GM12891 (cell line): ENCODE measurements around the gene IFNA7. TPM values are rescaled to one million over a fixed set of nuclear protein-coding genes. Genes with fewer than 3 reads are reported as not detected.
A peak's percentile ranks its signal among the peaks of the same experiment; 100 is the strongest.
"Not testable (repeated sequence)": the region's sequence is repeated elsewhere in the genome, so short reads cannot be mapped to it uniquely, and the experiment has no call there.

Experiments
- DNase-seq: peaks from one replicate; pipeline ENCODE4 v3.0.0; 2011; ENCODE audit warnings: low spot score; ENCODE audit not compliant: insufficient read length
- FAIRE-seq: peaks from 2 replicates; lab custom pipeline; 2011; peaks lifted over from hg19 to GRCh38; lab: Jason Lieb, UNC
- PAX5 ChIP-seq: IDR thresholded peaks from 2 replicates; pipeline ENCODE4 v1.6.1; 2011; ENCODE audit warnings: low read length, moderate library complexity, mild to moderate bottlenecking; ENCODE audit not compliant: insufficient read depth, severe bottlenecking
- POLR2A ChIP-seq: IDR thresholded peaks from 2 replicates; pipeline ENCODE4 v1.6.1; 2011; ENCODE audit warnings: low read depth, low read length, control low read depth
- POLR2AphosphoS5 ChIP-seq: IDR thresholded peaks from 2 replicates; pipeline ENCODE4 v1.6.1; 2011; ENCODE audit warnings: low read depth, low read length, control low read depth
- POU2F2 ChIP-seq: IDR thresholded peaks from 2 replicates; pipeline ENCODE4 v1.6.1; 2011; ENCODE audit warnings: low read depth, mild to moderate bottlenecking, control low read depth, low read length, moderate library complexity
- SPI1 ChIP-seq: IDR thresholded peaks from 2 replicates; pipeline ENCODE4 v1.6.1; 2011; ENCODE audit warnings: low read depth, low read length, control low read depth
- TAF1 ChIP-seq: IDR thresholded peaks from 2 replicates; pipeline ENCODE4 v1.6.1; 2011; ENCODE audit warnings: low read depth, low read length, control low read depth
- polyA plus RNA-seq: library from polyadenylated mRNA; unstranded; fragments of >200 nt; gene quantifications from one replicate; pipeline ENCODE4 v1.2.1, GENCODE V29; 2012; ENCODE audit warnings: low read depth, missing spikeins, inconsistent platforms; ENCODE audit not compliant: missing spikeins

The IFNA7 gene
- not detected for polyA plus RNA-seq

- DNase-seq, FAIRE-seq: not testable (repeated sequence)
These were observed at the start of gene IFNA7 for GRCh38 chr9:21202105-21202504. Gene IFNA7, minus strand, starts transcription at chr9:21202205. Its CDS starts 40 bp downstream, at chr9:21202165.

GRCh38 chr9:21251638-21252037 is 49.6 kb upstream of the IFNA7 start:
- no peak for DNase-seq
- FAIRE-seq: no peak
- TF ChIP-seq PAX5: no peak
- TF ChIP-seq POLR2AphosphoS5: no peak
- TF ChIP-seq TAF1: no peak
- no peak for TF ChIP-seq POLR2A
- TF ChIP-seq POU2F2: no peak
- no peak for TF ChIP-seq SPI1

GRCh38 chr9:21251190-21251589 is 49.2 kb upstream of the IFNA7 start:
- DNase-seq: no peak
- no peak for FAIRE-seq

GRCh38 chr9:21244836-21245235 is 42.8 kb upstream of the IFNA7 start:
- TF ChIP-seq POLR2A: no peak
- no peak for TF ChIP-seq PAX5
- no peak for TF ChIP-seq POU2F2
- TF ChIP-seq TAF1: no peak
- peak; percentile 46 for TF ChIP-seq SPI1
- no peak for TF ChIP-seq POLR2AphosphoS5
- no peak for FAIRE-seq
- DNase-seq: no peak

More at GRCh38 chr9:21251190-21251589, 49.2 kb upstream of the IFNA7 start:
- TF ChIP-seq SPI1: no peak
- TF ChIP-seq POLR2A: no peak
- TF ChIP-seq PAX5: no peak
- no peak for TF ChIP-seq TAF1
- no peak for TF ChIP-seq POLR2AphosphoS5
- TF ChIP-seq POU2F2: no peak

- peak; percentile 45 for FAIRE-seq
- DNase-seq: no peak
These were observed 37.9 kb upstream of the IFNA7 start, which contains the start of gene IFNA14 for GRCh38 chr9:21239911-21240310. Gene IFNA14, minus strand, starts transcription at chr9:21240005. Its CDS starts 70 bp downstream, at chr9:21239935.

GRCh38 chr9:21236360-21236714 is 34.3 kb upstream of the IFNA7 start:
- FAIRE-seq, DNase-seq: not testable (repeated sequence)

More at GRCh38 chr9:21239911-21240310, 37.9 kb upstream of the IFNA7 start, which contains the start of gene IFNA14:
- TF ChIP-seq POLR2A (no peak), POU2F2 (no peak), POLR2AphosphoS5 (no peak), PAX5 (no peak), TAF1 (no peak), SPI1 (no peak)

GRCh38 chr9:21235468-21236359 is 33.7 kb upstream of the IFNA7 start:
- FAIRE-seq: peak; percentile 69
- not testable (repeated sequence) for DNase-seq

GRCh38 chr9:21234153-21234687 is 32.2 kb upstream of the IFNA7 start:
- no peak for DNase-seq
- FAIRE-seq: no peak
- no peak for TF ChIP-seq PAX5
- no peak for TF ChIP-seq TAF1
- TF ChIP-seq POLR2A: no peak

- FAIRE-seq: no peak
- no peak for DNase-seq
- no peak for TF ChIP-seq PAX5
- no peak for TF ChIP-seq POLR2A
- no peak for TF ChIP-seq POLR2AphosphoS5
- TF ChIP-seq TAF1: no peak
- TF ChIP-seq SPI1: no peak
- TF ChIP-seq POU2F2: no peak
These were observed 31.3 kb upstream of the IFNA7 start for GRCh38 chr9:21233258-21233657.

GRCh38 chr9:21228122-21228521 is 26.1 kb upstream of the IFNA7 start, which contains the start of gene IFNA17:
Gene IFNA17, minus strand, starts transcription at chr9:21228222. Its CDS starts 49 bp downstream, at chr9:21228173.
- no peak for TF ChIP-seq PAX5
- no peak for TF ChIP-seq POLR2A
- TF ChIP-seq POU2F2: no peak
- no peak for TF ChIP-seq TAF1
- TF ChIP-seq SPI1: no peak
- no peak for TF ChIP-seq POLR2AphosphoS5
- FAIRE-seq (no peak), DNase-seq (no peak)

GRCh38 chr9:21217211-21217610 is 15.2 kb upstream of the IFNA7 start, which contains the start of gene IFNA16:
Gene IFNA16, minus strand, starts transcription at chr9:21217311. Its CDS starts 6 bp downstream, at chr9:21217305.
- not testable (repeated sequence) for DNase-seq, FAIRE-seq

GRCh38 chr9:21213411-21214326 is 11.7 kb upstream of the IFNA7 start:
- FAIRE-seq, DNase-seq: not testable (repeated sequence)

GRCh38 chr9:21212160-21212559 is 10.2 kb upstream of the IFNA7 start:
- not testable (repeated sequence) for FAIRE-seq, DNase-seq
